GM19452 (cell line): ENCODE measurements around the gene HNF1B.
"Not testable (repeated sequence)": the region's sequence is repeated elsewhere in the genome, so short reads cannot be mapped to it uniquely, and the experiment has no call there.

Source experiments
- ATAC-seq: cut with Tn5 transposase; IDR thresholded peaks from one replicate; pipeline ENCODE4 v1.9.1; 2021; ENCODE audit not compliant: unreplicated experiment

The HNF1B gene

GRCh38 chr17:37744961-37745800 is at the start of gene HNF1B:
Gene HNF1B (minus strand): TSS chr17:37745059. CDS start chr17:37744884, 175 bp downstream.
- ATAC-seq: peak; percentile 42

- no peak for ATAC-seq
These were observed 47.9 kb upstream of the HNF1B start for GRCh38 chr17:37792787-37793186.

- ATAC-seq: no peak
These were observed 46.9 kb upstream of the HNF1B start for GRCh38 chr17:37791447-37792399.

- no peak for ATAC-seq
These were observed 45.1 kb upstream of the HNF1B start for GRCh38 chr17:37789771-37790541.

- no peak for ATAC-seq
These were observed 44.2 kb upstream of the HNF1B start for GRCh38 chr17:37789021-37789565.

- no peak for ATAC-seq
These were observed 43.7 kb upstream of the HNF1B start for GRCh38 chr17:37788526-37788925.

GRCh38 chr17:37787055-37787757 is 42.3 kb upstream of the HNF1B start:
- no peak for ATAC-seq

GRCh38 chr17:37786481-37786880 is 41.6 kb upstream of the HNF1B start:
- ATAC-seq: no peak

- ATAC-seq: not testable (repeated sequence)
These were observed 37.6 kb upstream of the HNF1B start for GRCh38 chr17:37782460-37782859.

GRCh38 chr17:37781451-37781850 is 36.6 kb upstream of the HNF1B start:
- ATAC-seq: no peak

GRCh38 chr17:37779554-37779953 is 34.7 kb upstream of the HNF1B start:
- ATAC-seq: no peak

- ATAC-seq: peak; percentile 86
These were observed 29.6 kb upstream of the HNF1B start for GRCh38 chr17:37774504-37774903.

- ATAC-seq: no peak
These were observed 28.1 kb upstream of the HNF1B start for GRCh38 chr17:37772982-37773381.

GRCh38 chr17:37770631-37771518 is 26.0 kb upstream of the HNF1B start:
- no peak for ATAC-seq

GRCh38 chr17:37769050-37769449 is 24.2 kb upstream of the HNF1B start:
- ATAC-seq: no peak

GRCh38 chr17:37768438-37768837 is 23.6 kb upstream of the HNF1B start:
- no peak for ATAC-seq

- ATAC-seq: no peak
These were observed 22.1 kb upstream of the HNF1B start for GRCh38 chr17:37766971-37767370.

GRCh38 chr17:37764383-37764782 is 19.5 kb upstream of the HNF1B start:
- ATAC-seq: no peak

GRCh38 chr17:37762666-37763065 is 17.8 kb upstream of the HNF1B start:
- no peak for ATAC-seq
